H1 (cell line): ENCODE data around the gene PDE5A.

Source experiments
- NANOG ChIP-seq: IDR thresholded peaks from 2 replicates; pipeline ENCODE4 v1.6.1; 2011; ENCODE audit warnings: low read length, low read depth, mild to moderate bottlenecking, inconsistent platforms; ENCODE audit not compliant: insufficient read depth, poor library complexity, severe bottlenecking
- POLR2A ChIP-seq, 2 experiments: IDR thresholded peaks; 1 replicate in 1 of 2; 2 replicates in 1 of 2; pipeline ENCODE4 v1.6.1; 2011; ENCODE audit warnings: low read depth in 2 of 2, low read length in 2 of 2, mild to moderate bottlenecking in 2 of 2; ENCODE audit errors: control extremely low read depth in 1 of 2
- TCF12 ChIP-seq: IDR thresholded peaks from 2 replicates; pipeline ENCODE4 v1.6.1; 2011; ENCODE audit warnings: low read depth, mild to moderate bottlenecking, low read length

DNA sequence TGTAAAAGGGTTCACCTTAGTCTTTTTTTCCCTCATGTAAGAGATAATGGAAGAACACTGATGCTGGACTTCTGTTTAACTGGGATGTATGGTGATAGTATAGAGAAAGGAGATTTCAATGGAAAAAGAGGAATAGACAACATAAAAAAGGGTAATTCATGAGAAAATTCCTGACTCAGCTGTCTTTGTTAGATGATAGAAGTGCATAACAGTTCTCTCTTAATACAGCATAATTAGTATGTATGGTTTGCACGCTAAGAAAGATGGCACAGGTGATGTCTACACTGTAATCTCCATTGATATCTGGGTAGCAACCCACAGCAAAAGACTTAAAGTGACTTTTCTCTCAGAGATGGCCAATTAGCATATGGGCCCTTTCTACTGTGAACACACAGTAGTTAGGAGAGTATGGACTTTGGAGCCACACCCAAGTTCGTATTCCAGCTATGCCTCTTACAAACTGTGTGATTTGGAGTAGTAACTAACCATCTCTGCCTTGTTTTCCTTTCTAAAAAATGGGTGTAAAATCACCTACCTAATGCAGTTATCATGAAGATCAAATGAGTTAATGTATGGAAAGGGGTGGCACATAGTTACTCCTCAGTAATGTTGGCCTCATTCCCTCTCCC lies 149.3 kb downstream of the PDE5A start:
- TF ChIP-seq POLR2A (IDR thresholded peaks at IDR 0.05; ENCODE audit: control extremely low read depth in 1 of 2, low read depth in 2 of 2, low read length in 2 of 2), result no peak
- no peak for TF ChIP-seq TCF12
- TF ChIP-seq NANOG, result no peak
